Hematopoietic multipotent progenitor cell treated with erythropoietin and hydrocortisone succinate and interleukin-3 and kit ligand, for 4 days (in vitro differentiated cells): ENCODE measurements around the gene STKLD1.
"Not testable (repeated sequence)": the region's sequence is repeated elsewhere in the genome, so short reads cannot be mapped to it uniquely, and the experiment has no call there.

Source experiments
- DNase-seq: peaks from one replicate; pipeline ENCODE4 v3.0.0-alpha.2; 2015

The STKLD1 gene

GRCh38 chr9:133366435-133366834, 9.7 kb upstream of the STKLD1 start:
- DNase-seq, result no peak

GRCh38 chr9:133367221-133367620, 8.9 kb upstream of the STKLD1 start:
- DNase-seq, result no peak

GRCh38 chr9:133367778-133368177, 8.4 kb upstream of the STKLD1 start:
- no peak for DNase-seq

- no peak for DNase-seq
Measured at GRCh38 chr9:133368249-133368881, 7.8 kb upstream of the STKLD1 start.

GRCh38 chr9:133369422-133369821, 6.7 kb upstream of the STKLD1 start:
- DNase-seq, result no peak

GRCh38 chr9:133369933-133370332, 6.2 kb upstream of the STKLD1 start:
- DNase-seq, result no peak

GRCh38 chr9:133370685-133371084, 5.5 kb upstream of the STKLD1 start:
- DNase-seq, result no peak

GRCh38 chr9:133371261-133371711, 4.9 kb upstream of the STKLD1 start:
- DNase-seq, result peak; percentile 73

GRCh38 chr9:133372144-133372543, 4.0 kb upstream of the STKLD1 start:
- DNase-seq, result no peak

- DNase-seq, result peak; percentile 77
Measured at GRCh38 chr9:133374612-133375115, 1.5 kb upstream of the STKLD1 start.

- DNase-seq, result peak; percentile 67
Measured at GRCh38 chr9:133375116-133375723, 946 bp upstream of the STKLD1 start.

GRCh38 chr9:133377280-133377679, 1.1 kb downstream of the STKLD1 start:
- not testable (repeated sequence) for DNase-seq

GRCh38 chr9:133377721-133378216, 1.6 kb downstream of the STKLD1 start:
- no peak for DNase-seq

GRCh38 chr9:133378408-133378962, 2.3 kb downstream of the STKLD1 start:
- no peak for DNase-seq

- DNase-seq, result no peak
Measured at GRCh38 chr9:133379153-133380086, 3.3 kb downstream of the STKLD1 start.

- no peak for DNase-seq
Measured at GRCh38 chr9:133380734-133381133, 4.6 kb downstream of the STKLD1 start.

- no peak for DNase-seq
Measured at GRCh38 chr9:133382507-133383141, 6.5 kb downstream of the STKLD1 start.

- DNase-seq, result no peak
Measured at GRCh38 chr9:133383438-133383837, 7.3 kb downstream of the STKLD1 start.

- no peak for DNase-seq
Measured at GRCh38 chr9:133384736-133385321, 8.7 kb downstream of the STKLD1 start.

GRCh38 chr9:133385452-133385851, 9.3 kb downstream of the STKLD1 start:
- no peak for DNase-seq

- no peak for DNase-seq
Measured at GRCh38 chr9:133386338-133386737, 10.2 kb downstream of the STKLD1 start.

- DNase-seq, result no peak
Measured at GRCh38 chr9:133387680-133388079, 11.5 kb downstream of the STKLD1 start.
